HG02970 (cell line): ENCODE data around the gene ADAMTS12.
"Not testable (repeated sequence)": the region's sequence is repeated elsewhere in the genome, so short reads cannot be mapped to it uniquely, and the experiment has no call there.

Source experiments
- ATAC-seq: cut with Tn5 transposase; IDR thresholded peaks from one replicate; pipeline ENCODE4 v1.9.1; 2021; ENCODE audit warnings: mild to moderate bottlenecking, moderate library complexity, moderate number of reproducible peaks; ENCODE audit not compliant: unreplicated experiment, low FRiP score

ADAMTS12 gene

GRCh38 chr5:33891788-33892619 is at the start of gene ADAMTS12:
TSS of gene ADAMTS12 (minus strand) at chr5:33891990. CDS start at chr5:33891856, 134 bp downstream.
- no peak for ATAC-seq

- ATAC-seq, result no peak
These were observed 49.3 kb upstream of the ADAMTS12 start for GRCh38 chr5:33941090-33941489.

GRCh38 chr5:33939556-33940262 is 47.9 kb upstream of the ADAMTS12 start:
- no peak for ATAC-seq

- ATAC-seq, result no peak
These were observed 47.1 kb upstream of the ADAMTS12 start for GRCh38 chr5:33938881-33939280.

GRCh38 chr5:33938507-33938796 is 46.7 kb upstream of the ADAMTS12 start:
- no peak for ATAC-seq

- ATAC-seq, result no peak
These were observed 46.1 kb upstream of the ADAMTS12 start for GRCh38 chr5:33937707-33938506.

- no peak for ATAC-seq
These were observed 45.4 kb upstream of the ADAMTS12 start for GRCh38 chr5:33937017-33937706.

GRCh38 chr5:33936381-33937016 is 44.7 kb upstream of the ADAMTS12 start, which contains the start of gene RXFP3:
TSS of gene RXFP3 (plus strand) at chr5:33936386. CDS start at chr5:33936741, 355 bp downstream.
- ATAC-seq, result no peak

GRCh38 chr5:33936004-33936380 is 44.2 kb upstream of the ADAMTS12 start:
- no peak for ATAC-seq

- ATAC-seq, result no peak
These were observed 42.4 kb upstream of the ADAMTS12 start for GRCh38 chr5:33934176-33934575.

GRCh38 chr5:33933723-33934169 is 42.0 kb upstream of the ADAMTS12 start:
- peak; percentile 71 for ATAC-seq

GRCh38 chr5:33931136-33931535 is 39.3 kb upstream of the ADAMTS12 start:
- no peak for ATAC-seq

GRCh38 chr5:33929925-33930690 is 38.3 kb upstream of the ADAMTS12 start:
- ATAC-seq, result no peak

GRCh38 chr5:33928283-33928682 is 36.5 kb upstream of the ADAMTS12 start:
- ATAC-seq, result no peak

- no peak for ATAC-seq
These were observed 35.9 kb upstream of the ADAMTS12 start for GRCh38 chr5:33927685-33928084.

GRCh38 chr5:33925278-33925677 is 33.5 kb upstream of the ADAMTS12 start:
- no peak for ATAC-seq

GRCh38 chr5:33921002-33921401 is 29.2 kb upstream of the ADAMTS12 start:
- no peak for ATAC-seq

GRCh38 chr5:33914844-33915243 is 23.1 kb upstream of the ADAMTS12 start:
- ATAC-seq, result not testable (repeated sequence)

- not testable (repeated sequence) for ATAC-seq
These were observed 14.5 kb upstream of the ADAMTS12 start for GRCh38 chr5:33906248-33906647.
